OCI-LY3 (cell line): Measurements from ENCODE around the gene HTR1A.

Source experiments
- EZH2phosphoT487 ChIP-seq: fragments of 200-600 bp; shearing (Covaris generic); IDR thresholded peaks from 2 replicates; pipeline ENCODE4 v1.6.1; 2018; ENCODE audit warnings: antibody characterized with exemption, mixed run types, low read depth
- TF ChIP-seq, protein P1 (sequence below): fragments of 200-600, 300-600 bp; sonication (generic); IDR thresholded peaks from 2 replicates; pipeline ENCODE4 v1.5.1; 2014; ENCODE audit warnings: antibody characterized with exemption, low read length, low read depth

DNA sequence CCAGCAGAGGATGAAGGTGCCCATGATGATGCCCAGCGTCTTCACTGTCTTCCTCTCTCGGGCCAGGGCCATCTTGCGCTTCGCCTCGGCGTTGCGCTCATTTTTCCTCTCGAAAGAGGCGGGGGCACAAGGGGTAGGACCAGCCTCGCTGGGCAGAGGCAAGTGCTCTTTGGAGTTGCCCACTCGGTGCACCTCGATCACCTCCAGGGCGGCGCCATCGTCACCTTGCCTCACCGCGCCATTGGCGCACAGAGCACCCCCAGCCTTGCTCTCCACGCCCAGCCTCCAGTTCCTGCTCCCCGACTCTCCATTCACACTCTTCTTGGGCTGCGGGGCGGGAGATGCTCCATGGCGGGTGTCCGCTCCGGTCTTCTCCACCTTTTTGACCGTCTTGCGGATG, 1.6 kb downstream of the HTR1A start:
- TF ChIP-seq, protein P1, sequence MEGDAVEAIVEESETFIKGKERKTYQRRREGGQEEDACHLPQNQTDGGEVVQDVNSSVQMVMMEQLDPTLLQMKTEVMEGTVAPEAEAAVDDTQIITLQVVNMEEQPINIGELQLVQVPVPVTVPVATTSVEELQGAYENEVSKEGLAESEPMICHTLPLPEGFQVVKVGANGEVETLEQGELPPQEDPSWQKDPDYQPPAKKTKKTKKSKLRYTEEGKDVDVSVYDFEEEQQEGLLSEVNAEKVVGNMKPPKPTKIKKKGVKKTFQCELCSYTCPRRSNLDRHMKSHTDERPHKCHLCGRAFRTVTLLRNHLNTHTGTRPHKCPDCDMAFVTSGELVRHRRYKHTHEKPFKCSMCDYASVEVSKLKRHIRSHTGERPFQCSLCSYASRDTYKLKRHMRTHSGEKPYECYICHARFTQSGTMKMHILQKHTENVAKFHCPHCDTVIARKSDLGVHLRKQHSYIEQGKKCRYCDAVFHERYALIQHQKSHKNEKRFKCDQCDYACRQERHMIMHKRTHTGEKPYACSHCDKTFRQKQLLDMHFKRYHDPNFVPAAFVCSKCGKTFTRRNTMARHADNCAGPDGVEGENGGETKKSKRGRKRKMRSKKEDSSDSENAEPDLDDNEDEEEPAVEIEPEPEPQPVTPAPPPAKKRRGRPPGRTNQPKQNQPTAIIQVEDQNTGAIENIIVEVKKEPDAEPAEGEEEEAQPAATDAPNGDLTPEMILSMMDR = no peak
- TF ChIP-seq EZH2phosphoT487 = no peak
